HCT116 (cell line): ENCODE data around the gene OR7G2. TPM values are rescaled to one million over a fixed set of nuclear protein-coding genes. Genes with fewer than 3 reads are reported as not detected.

Source experiments
- ATAC-seq: fragments of 200-7000 bp; cut with Tn5 transposase; 2 replicates; pipeline ENCODE4 v1.9.1; 2020; ENCODE audit warnings: mild to moderate bottlenecking, moderate library complexity
- BruUV-seq: library from RNA; stranded (reverse); fragments of 400-500 nt; replicated peaks from 2 replicates; lab custom pipeline; 2021; lab: Mats Ljungman, UMichigan
- CTCF ChIA-PET: fragments of 300-600 bp; sonication (Branson Sonifier 250); formaldehyde crosslinking; loops from one replicate; lab custom pipeline; 2021; ENCODE audit warnings: antibody characterized with exemption; lab: Charles Lee
- POLR2A ChIA-PET: fragments of 300-600, 350-600 bp; sonication (Branson Sonifier 250); formaldehyde crosslinking; loops from one replicate; lab custom pipeline; 2021; ENCODE audit warnings: antibody characterized with exemption; lab: Charles Lee
- RAD21 ChIA-PET, 2 experiments: fragments of 300-600 bp; sonication (Branson Sonifier 250); formaldehyde crosslinking; loops; one replicate each; lab custom pipeline; 2023; ENCODE audit warnings: low total read pairs in 2 of 2; ENCODE audit not compliant: uncharacterized antibody in 2 of 2, unreplicated experiment in 2 of 2, low non-redundant PET in 1 of 2; lab: Charles Lee
- DNase-seq: peaks from one replicate; pipeline ENCODE4 v3.0.0-alpha.2; 2010; ENCODE audit warnings: low read depth, low spot score
- H2AFZ ChIP-seq: fragments of 200-600 bp; shearing (Covaris generic), sonication (generic); 2 replicates; pipeline ENCODE4 v1.6.1; 2017; ENCODE audit warnings: low read depth, mixed run types, mixed read lengths, antibody characterized with exemption, low read length; ENCODE audit not compliant: poor library complexity, severe bottlenecking
- H3K27ac ChIP-seq: 2 replicates; pipeline ENCODE4 v1.5.1; 2012; ENCODE audit warnings: low read depth, low read length
- H3K27me3 ChIP-seq: fragments of 200-600 bp; sonication (generic); 2 replicates; pipeline ENCODE4 v1.6.1; 2016; ENCODE audit warnings: mixed run types, low read length, mixed read lengths; ENCODE audit not compliant: insufficient read depth
- H3K36me3 ChIP-seq, 2 experiments: fragments of 200-500 bp in 1 of 2; fragments of 200-600 bp in 1 of 2; sonication (Bioruptor generic) in 1 of 2; sonication (generic) in 1 of 2; 2 replicates each; pipeline versions ENCODE4 v1.5.1 to v1.6.1; 2014 to 2016; ENCODE audit warnings: low read length in 2 of 2, inconsistent platforms in 1 of 2, mixed read lengths in 1 of 2, mixed run types in 1 of 2; ENCODE audit not compliant: insufficient read depth in 2 of 2, control insufficient read depth in 1 of 2
- H3K4me1 ChIP-seq, 2 experiments: fragments of 200-600 bp in 1 of 2; sonication (generic) in 1 of 2; 2 replicates each; pipeline versions ENCODE4 v1.5.1 to v1.6.1; 2012 to 2017; ENCODE audit warnings: low read length in 2 of 2, inconsistent platforms in 1 of 2, mild to moderate bottlenecking in 1 of 2, mixed read lengths in 1 of 2, mixed run types in 1 of 2, moderate library complexity in 1 of 2; ENCODE audit not compliant: insufficient read depth in 2 of 2, control insufficient read depth in 1 of 2
- H3K4me2 ChIP-seq: fragments of 200-600 bp; sonication (generic); 2 replicates; pipeline ENCODE4 v1.6.1; 2017; ENCODE audit warnings: mixed run types, low read length, mixed read lengths
- H3K4me3 ChIP-seq, 2 experiments: fragments of 200-600 bp in 1 of 2; sonication (generic) in 1 of 2; replicated peaks in 1 of 2; 2 replicates each; pipeline ENCODE4 v1.5.1; 2011 to 2016; ENCODE audit warnings: low read length in 2 of 2, control low read depth in 1 of 2, low read depth in 1 of 2, mild to moderate bottlenecking in 1 of 2, mixed read lengths in 1 of 2, mixed run types in 1 of 2
- H3K79me2 ChIP-seq: fragments of 200-600 bp; sonication (generic); 2 replicates; pipeline ENCODE4 v1.6.1; 2017; ENCODE audit warnings: mild to moderate bottlenecking, mixed run types, low read length, moderate library complexity, mixed read lengths; ENCODE audit not compliant: insufficient read depth
- H3K9ac ChIP-seq: fragments of 200-600 bp; sonication (generic); 2 replicates; pipeline ENCODE4 v1.6.1; 2016; ENCODE audit warnings: low read length, mixed read lengths
- H3K9me2 ChIP-seq: fragments of 200-600 bp; sonication (generic), shearing (Covaris generic); 2 replicates; pipeline ENCODE4 v1.6.1; 2017; ENCODE audit warnings: mixed run types, mild to moderate bottlenecking, moderate library complexity; ENCODE audit not compliant: insufficient read depth
- H3K9me3 ChIP-seq, 2 experiments: fragments of 200-500 bp in 1 of 2; fragments of 200-600 bp in 1 of 2; sonication (Bioruptor generic) in 1 of 2; sonication (generic) in 1 of 2; 2 replicates each; pipeline ENCODE4 v1.6.1; 2014 to 2017; ENCODE audit warnings: low read length in 2 of 2, mixed read lengths in 2 of 2, inconsistent platforms in 1 of 2, low read depth in 1 of 2, mild to moderate bottlenecking in 1 of 2, mixed run types in 1 of 2, moderate library complexity in 1 of 2; ENCODE audit not compliant: control insufficient read depth in 1 of 2, insufficient read depth in 1 of 2
- H4K20me1 ChIP-seq: fragments of 200-600 bp; sonication (generic), shearing (Covaris generic); 2 replicates; pipeline ENCODE4 v1.6.1; 2017; ENCODE audit warnings: mixed run types, mild to moderate bottlenecking, moderate library complexity; ENCODE audit not compliant: insufficient read depth
- ATF3 ChIP-seq: IDR thresholded peaks from 2 replicates; pipeline ENCODE4 v1.6.1; 2012
- CEBPB ChIP-seq: IDR thresholded peaks from 2 replicates; pipeline ENCODE4 v1.6.1; 2012; ENCODE audit warnings: low read depth
- CTCF ChIP-seq, 3 experiments: fragments of 200-600 bp in 1 of 3; sonication (generic) in 1 of 3; IDR thresholded peaks in 2 of 3; conservative IDR thresholded peaks in 1 of 3; 2 replicates each; pipeline ENCODE4 v1.5.1; 2012 to 2017; ENCODE audit warnings: low read depth in 2 of 3, low read length in 2 of 3, antibody characterized with exemption in 1 of 3, borderline replicate concordance in 1 of 3, control low read depth in 1 of 3, mild to moderate bottlenecking in 1 of 3, mixed read lengths in 1 of 3, mixed run types in 1 of 3, moderate library complexity in 1 of 3; ENCODE audit not compliant: insufficient read depth in 1 of 3
- ELF1 ChIP-seq: IDR thresholded peaks from 2 replicates; pipeline ENCODE4 v1.6.1; 2012; ENCODE audit warnings: low read depth, borderline replicate concordance
- JUND ChIP-seq: IDR thresholded peaks from 2 replicates; pipeline ENCODE4 v1.6.1; 2012
- POLR2A ChIP-seq: IDR thresholded peaks from 2 replicates; pipeline ENCODE4 v1.7.0; 2011; ENCODE audit warnings: borderline replicate concordance; ENCODE audit not compliant: insufficient read depth, insufficient read length; ENCODE audit errors: extremely low read depth
- RAD21 ChIP-seq: IDR thresholded peaks from 2 replicates; pipeline ENCODE4 v1.6.1; 2012; ENCODE audit warnings: low read depth, mild to moderate bottlenecking
- REST ChIP-seq: IDR thresholded peaks from 2 replicates; pipeline ENCODE4 v1.6.1; 2012; ENCODE audit warnings: low read depth
- SRF ChIP-seq: IDR thresholded peaks from 2 replicates; pipeline ENCODE4 v1.6.1; 2012; ENCODE audit warnings: low read depth
- ZFX ChIP-seq: fragments of 450-650 bp; IDR thresholded peaks from 2 replicates; pipeline ENCODE4 v1.6.1; 2017
- intact Hi-C: fragments of 100-400 bp; cut with micrococcal nuclease; formaldehyde crosslinking; loops from 2 replicates; pipeline ENCODE4 v1.10.0; 2022
- total RNA-seq: library from RNA; stranded (reverse); gene quantifications from one replicate; pipeline ENCODE4 v1.2.1, GENCODE V29; 2021; ENCODE audit not compliant: unreplicated experiment

OR7G2 gene
- total RNA-seq, 1 experiment from 2014 or later, result not detected

GRCh38 chr19:9148697-9149096 lies 41.4 kb upstream of the OR7G2 start (continued):
- TF ChIP-seq CTCF (IDR thresholded peaks at IDR 0.05 in 2 of 3, conservative IDR thresholded peaks at IDR 0.05 in 1 of 3; ENCODE audit: borderline replicate concordance in 1 of 3, insufficient read depth in 1 of 3, low read depth in 2 of 3, low read length in 2 of 3), result no peak
- TF ChIP-seq SRF, result no peak
- TF ChIP-seq, all 23 proteins: peak for 0

- TF ChIP-seq POLR2A (no peak), CTCF (IDR thresholded peaks at IDR 0.05 in 2 of 3, conservative IDR thresholded peaks at IDR 0.05 in 1 of 3; ENCODE audit: borderline replicate concordance in 1 of 3, insufficient read depth in 1 of 3, low read depth in 2 of 3, low read length in 2 of 3) (no peak), ATF3 (no peak), SRF (no peak), ZFX (no peak), CEBPB (no peak), REST (no peak), RAD21 (no peak), ELF1 (no peak), JUND (no peak)
- H3K9me3 ChIP-seq, result peaks cover 33 to 52% of the 10 kb centered on the region in 2 experiments
- H3K4me1 ChIP-seq, result peaks cover 0 to 6% of the 10 kb centered on the region in 2 experiments; a peak in 1 of 4 replicates
- H3K27ac ChIP-seq, result no peak overlapping the region
- no peak overlapping the region for H2AFZ ChIP-seq
- H4K20me1 ChIP-seq, result no peaks in the 10 kb centered on the region
- no peak for ATAC-seq
- no peak overlapping the region for H3K9ac ChIP-seq
- no peaks in the 10 kb centered on the region for H3K9me2 ChIP-seq
- no TSS peak for BruUV-seq
- no peak overlapping the region for H3K4me2 ChIP-seq
- ChIA-PET CTCF (no interaction called here), POLR2A (no interaction called here), RAD21 (no interaction called here)
- no peak overlapping the region for H3K4me3 ChIP-seq
- intact Hi-C loops, result loop anchor here (10.0 kb wide), 1 partner anchor 288 kb away; the partner anchor contains the start of gene ZNF266
- no peak for DNase-seq
- peaks cover 100% of the 10 kb centered on the region for H3K79me2 ChIP-seq
- H3K27me3 ChIP-seq, result no peaks in the 10 kb centered on the region
- peaks cover 0 to 50% of the 10 kb centered on the region in 2 experiments; a peak in 1 of 4 replicates for H3K36me3 ChIP-seq
Observed at GRCh38 chr19:9146882-9147281, 39.6 kb upstream of the OR7G2 start.
